ENCODE measurements around the gene AKT1S1.

DNA sequence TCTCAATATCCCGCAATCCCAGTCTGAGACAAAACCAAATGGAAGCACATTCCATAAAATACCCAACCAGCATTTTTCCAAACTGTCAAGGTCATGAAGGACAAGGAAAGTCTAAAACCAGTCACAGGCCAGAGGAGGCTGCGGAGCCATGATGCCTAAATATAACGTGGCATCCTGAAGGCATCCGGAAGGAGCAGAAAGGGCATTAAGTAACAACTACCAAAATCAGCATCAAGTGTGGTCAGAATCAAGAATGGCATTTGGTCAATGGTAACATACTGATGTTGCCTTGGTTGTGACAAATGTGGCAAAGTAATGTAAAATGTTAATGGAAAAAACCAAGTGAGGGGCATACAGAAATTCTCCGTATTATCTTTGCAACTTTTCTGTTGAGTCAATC lies 48.3 kb upstream of the AKT1S1 start:
- TF ChIP-seq EZH2phosphoT487 (IDR thresholded peaks at IDR 0.05; ENCODE audit: borderline replicate concordance, low read length) = no peak
- TF ChIP-seq, protein P1, sequence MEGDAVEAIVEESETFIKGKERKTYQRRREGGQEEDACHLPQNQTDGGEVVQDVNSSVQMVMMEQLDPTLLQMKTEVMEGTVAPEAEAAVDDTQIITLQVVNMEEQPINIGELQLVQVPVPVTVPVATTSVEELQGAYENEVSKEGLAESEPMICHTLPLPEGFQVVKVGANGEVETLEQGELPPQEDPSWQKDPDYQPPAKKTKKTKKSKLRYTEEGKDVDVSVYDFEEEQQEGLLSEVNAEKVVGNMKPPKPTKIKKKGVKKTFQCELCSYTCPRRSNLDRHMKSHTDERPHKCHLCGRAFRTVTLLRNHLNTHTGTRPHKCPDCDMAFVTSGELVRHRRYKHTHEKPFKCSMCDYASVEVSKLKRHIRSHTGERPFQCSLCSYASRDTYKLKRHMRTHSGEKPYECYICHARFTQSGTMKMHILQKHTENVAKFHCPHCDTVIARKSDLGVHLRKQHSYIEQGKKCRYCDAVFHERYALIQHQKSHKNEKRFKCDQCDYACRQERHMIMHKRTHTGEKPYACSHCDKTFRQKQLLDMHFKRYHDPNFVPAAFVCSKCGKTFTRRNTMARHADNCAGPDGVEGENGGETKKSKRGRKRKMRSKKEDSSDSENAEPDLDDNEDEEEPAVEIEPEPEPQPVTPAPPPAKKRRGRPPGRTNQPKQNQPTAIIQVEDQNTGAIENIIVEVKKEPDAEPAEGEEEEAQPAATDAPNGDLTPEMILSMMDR (conservative IDR thresholded peaks at IDR 0.05; ENCODE audit: low read depth, low read length) = no peak

Measured in PC-3 (cell line).